H1 (cell line): ENCODE results near the gene PRUNE1. TPM values are rescaled to one million over a fixed set of nuclear protein-coding genes. Genes with fewer than 3 reads are reported as not detected.
A peak's percentile ranks its signal among the peaks of the same experiment; 100 is the strongest.

Source experiments
- CTCF ChIA-PET: fragments of 300-600 bp; sonication (Branson Sonifier 250); formaldehyde crosslinking; loops from one replicate; lab custom pipeline; 2021; ENCODE audit not compliant: partially characterized antibody; lab: Charles Lee
- POLR2A ChIA-PET: fragments of 300-600 bp; sonication (Branson Sonifier 250); formaldehyde crosslinking; loops from one replicate; lab custom pipeline; 2021; ENCODE audit warnings: inconsistent platforms; ENCODE audit not compliant: partially characterized antibody; lab: Charles Lee
- DNase-seq, 2 experiments: peaks; one replicate each; pipeline versions ENCODE4 v3.0.0 to v3.0.0-alpha.2; 2010 to 2022; ENCODE audit warnings: low spot score in 2 of 2, low read depth in 1 of 2, mixed read lengths in 1 of 2
- FAIRE-seq: peaks from 2 replicates; lab custom pipeline; 2011; peaks lifted over from hg19 to GRCh38; lab: Jason Lieb, UNC
- H2AFZ ChIP-seq: 2 replicates; pipeline ENCODE4 v1.8.1; 2012; ENCODE audit warnings: low read length, inconsistent platforms
- H2AK5ac ChIP-seq: 2 replicates; pipeline ENCODE4 v1.6.1; 2013; ENCODE audit warnings: low read depth, low read length
- H2BK120ac ChIP-seq: replicated peaks from 2 replicates; pipeline ENCODE3; 2013; ENCODE audit warnings: low read depth, low read length, inconsistent platforms
- H2BK12ac ChIP-seq: 2 replicates; pipeline ENCODE4 v1.6.1; 2013; ENCODE audit warnings: low read depth, low read length
- H2BK15ac ChIP-seq: 2 replicates; pipeline ENCODE4 v1.6.1; 2013; ENCODE audit warnings: low read length
- H2BK20ac ChIP-seq: 2 replicates; pipeline ENCODE4 v1.6.1; 2013; ENCODE audit warnings: low read length
- H2BK5ac ChIP-seq: 2 replicates; pipeline ENCODE4 v1.6.1; 2013; ENCODE audit warnings: low read depth, low read length
- H3K14ac ChIP-seq: 2 replicates; pipeline ENCODE4 v1.6.1; 2013; ENCODE audit warnings: inconsistent platforms; ENCODE audit not compliant: insufficient read length
- H3K18ac ChIP-seq: 2 replicates; pipeline ENCODE4 v1.6.1; 2013; ENCODE audit warnings: low read length; ENCODE audit errors: extremely low read depth
- H3K23ac ChIP-seq: 2 replicates; pipeline ENCODE4 v1.6.1; 2013; ENCODE audit warnings: inconsistent platforms; ENCODE audit not compliant: insufficient read length
- H3K23me2 ChIP-seq: 2 replicates; pipeline ENCODE4 v1.6.1; 2013; ENCODE audit warnings: low read depth, low read length
- H3K27ac ChIP-seq: 2 replicates; pipeline ENCODE4 v1.6.1; 2011; ENCODE audit warnings: low read depth, low read length, inconsistent platforms
- H3K27me3 ChIP-seq, 4 experiments: replicated peaks in 1 of 4; 1 replicate in 1 of 4; 2 replicates in 3 of 4; pipeline versions ENCODE4 v1.6.1 to v1.8.1; 2011 to 2013; ENCODE audit warnings: low read length in 3 of 4, mild to moderate bottlenecking in 3 of 4, inconsistent platforms in 2 of 4, mixed read lengths in 2 of 4, moderate library complexity in 1 of 4; ENCODE audit not compliant: control insufficient read depth in 3 of 4, insufficient read depth in 3 of 4; ENCODE audit errors: extremely low read depth in 1 of 4
- H3K36me3 ChIP-seq, 4 experiments: 2 replicates each; pipeline versions ENCODE4 v1.6.1 to v1.8.1; 2011 to 2013; ENCODE audit warnings: mild to moderate bottlenecking in 4 of 4, low read length in 3 of 4, moderate library complexity in 2 of 4, control low read depth in 1 of 4, inconsistent platforms in 1 of 4; ENCODE audit not compliant: insufficient read depth in 4 of 4, control insufficient read depth in 2 of 4
- H3K4ac ChIP-seq: replicated peaks from 2 replicates; pipeline ENCODE3; 2013; ENCODE audit warnings: low read length, low read depth, mixed read lengths, inconsistent platforms; ENCODE audit not compliant: insufficient read length
- H3K4me1 ChIP-seq, 4 experiments: replicated peaks in 1 of 4; 1 replicate in 1 of 4; 2 replicates in 3 of 4; pipeline versions ENCODE4 v1.6.1 to v1.8.1; 2011 to 2013; ENCODE audit warnings: low read length in 3 of 4, inconsistent platforms in 2 of 4, mixed read lengths in 1 of 4; ENCODE audit not compliant: insufficient read depth in 4 of 4, control insufficient read depth in 3 of 4
- H3K4me2 ChIP-seq, 2 experiments: 2 replicates each; pipeline versions ENCODE4 v1.6.1 to v1.8.1; 2011 to 2013; ENCODE audit warnings: low read depth in 2 of 2, low read length in 2 of 2, control low read depth in 1 of 2, inconsistent platforms in 1 of 2, mild to moderate bottlenecking in 1 of 2; ENCODE audit not compliant: insufficient read depth in 1 of 2
- H3K4me3 ChIP-seq, 4 experiments: fragments of 200-600, 300-600 bp in 1 of 4; sonication (generic), shearing (Covaris generic), sonication (Bioruptor Twin) in 1 of 4; 2 replicates each; pipeline versions ENCODE4 v1.5.1 to v1.8.1; 2011 to 2016; ENCODE audit warnings: low read length in 4 of 4, low read depth in 3 of 4, control low read depth in 2 of 4, inconsistent platforms in 2 of 4, mild to moderate bottlenecking in 2 of 4, mixed read lengths in 1 of 4, moderate library complexity in 1 of 4; ENCODE audit not compliant: insufficient read depth in 2 of 4; ENCODE audit errors: extremely low read depth in 1 of 4
- H3K56ac ChIP-seq: replicated peaks from 2 replicates; pipeline ENCODE3; 2013; ENCODE audit warnings: low read depth, mild to moderate bottlenecking, mixed read lengths, low read length, inconsistent platforms; ENCODE audit not compliant: insufficient read length
- H3K79me1 ChIP-seq: 2 replicates; pipeline ENCODE4 v1.6.1; 2013; ENCODE audit warnings: low read depth, low read length, control low read depth
- H3K79me2 ChIP-seq, 2 experiments: 2 replicates each; pipeline versions ENCODE4 v1.6.1 to v1.8.1; 2012 to 2013; ENCODE audit warnings: low read length in 2 of 2, mild to moderate bottlenecking in 2 of 2, inconsistent platforms in 1 of 2; ENCODE audit not compliant: insufficient read depth in 2 of 2, control insufficient read depth in 1 of 2
- H3K9ac ChIP-seq, 4 experiments: replicated peaks in 1 of 4; 1 replicate in 1 of 4; 2 replicates in 3 of 4; pipeline versions ENCODE4 v1.6.1 to v1.8.1; 2011 to 2013; ENCODE audit warnings: low read depth in 3 of 4, low read length in 3 of 4, control low read depth in 2 of 4, mild to moderate bottlenecking in 2 of 4, moderate library complexity in 2 of 4, inconsistent platforms in 1 of 4; ENCODE audit errors: extremely low read depth in 1 of 4
- H3K9me3 ChIP-seq, 2 experiments: 2 replicates each; pipeline versions ENCODE4 v1.6.1 to v1.8.1; 2012 to 2013; ENCODE audit warnings: mild to moderate bottlenecking in 2 of 2, moderate library complexity in 2 of 2, control low read depth in 1 of 2, inconsistent platforms in 1 of 2, low read depth in 1 of 2, low read length in 1 of 2, mixed read lengths in 1 of 2; ENCODE audit not compliant: insufficient read depth in 2 of 2
- H4K20me1 ChIP-seq, 2 experiments: replicated peaks in 1 of 2; 2 replicates each; pipeline versions ENCODE3 to v1.8.1; 2011 to 2013; ENCODE audit warnings: inconsistent platforms in 2 of 2, low read length in 2 of 2, mild to moderate bottlenecking in 1 of 2; ENCODE audit not compliant: insufficient read depth in 2 of 2, control insufficient read depth in 1 of 2
- H4K5ac ChIP-seq: 2 replicates; pipeline ENCODE4 v1.6.1; 2013; ENCODE audit warnings: low read length, low read depth, mixed read lengths, inconsistent platforms; ENCODE audit not compliant: insufficient read length
- H4K8ac ChIP-seq: 2 replicates; pipeline ENCODE4 v1.8.0; 2013; ENCODE audit warnings: mild to moderate bottlenecking, moderate library complexity, low read length, inconsistent platforms; ENCODE audit not compliant: insufficient read depth; ENCODE audit errors: extremely low read depth
- H4K91ac ChIP-seq: replicated peaks from 2 replicates; pipeline ENCODE3; 2013; ENCODE audit warnings: low read length, mixed read lengths, inconsistent platforms; ENCODE audit not compliant: insufficient read length
- BACH1 ChIP-seq: IDR thresholded peaks from 2 replicates; pipeline ENCODE4 v1.6.1; 2012; ENCODE audit warnings: low read length, improper control_type of control experiment
- CREB1 ChIP-seq: IDR thresholded peaks from 2 replicates; pipeline ENCODE4 v1.6.1; 2012; ENCODE audit warnings: inconsistent platforms
- FOSL1 ChIP-seq: IDR thresholded peaks from 2 replicates; pipeline ENCODE4 v1.6.1; 2011; ENCODE audit warnings: mild to moderate bottlenecking, low read depth, low read length, moderate library complexity; ENCODE audit not compliant: insufficient read depth
- GABPA ChIP-seq: IDR thresholded peaks from 2 replicates; pipeline ENCODE4 v1.6.1; 2011; ENCODE audit warnings: mild to moderate bottlenecking, low read length, moderate library complexity, borderline replicate concordance; ENCODE audit not compliant: insufficient read depth
- HDAC2 ChIP-seq, 2 experiments: fragments of 300-600 bp in 1 of 2; sonication (generic) in 1 of 2; IDR thresholded peaks; 2 replicates each; pipeline ENCODE4 v1.6.1; 2011 to 2012; ENCODE audit warnings: low read depth in 2 of 2, low read length in 2 of 2, mild to moderate bottlenecking in 2 of 2, moderate library complexity in 2 of 2, borderline replicate concordance in 1 of 2, inconsistent platforms in 1 of 2
- KDM1A ChIP-seq: fragments of 200-600, 300-600 bp; sonication (generic); IDR thresholded peaks from 2 replicates; pipeline ENCODE4 v1.7.1; 2016; ENCODE audit warnings: mild to moderate bottlenecking, low read length, borderline replicate concordance
- KDM5A ChIP-seq: fragments of 200-600 bp; IDR thresholded peaks from 2 replicates; pipeline ENCODE4 v1.7.1; 2012; ENCODE audit warnings: mild to moderate bottlenecking, low read length, inconsistent platforms, mixed read lengths
- NANOG ChIP-seq: IDR thresholded peaks from 2 replicates; pipeline ENCODE4 v1.6.1; 2011; ENCODE audit warnings: low read length, low read depth, mild to moderate bottlenecking, inconsistent platforms; ENCODE audit not compliant: insufficient read depth, poor library complexity, severe bottlenecking
- SIX5 ChIP-seq: IDR thresholded peaks from 2 replicates; pipeline ENCODE4 v1.6.1; 2011; ENCODE audit warnings: mild to moderate bottlenecking, low read depth, low read length
- SP2 ChIP-seq: IDR thresholded peaks from 2 replicates; pipeline ENCODE4 v1.6.1; 2012; ENCODE audit warnings: mild to moderate bottlenecking, low read length, inconsistent platforms
- WGBS, 2 experiments: shearing (Covaris generic) in 1 of 2; methylation state at CpG; one replicate each; pipeline versions ENCODE4 v1.1.6 to v1.1.7; 2013 to 2015; ENCODE audit warnings: low lambda C conversion rate in 2 of 2, mixed read lengths in 2 of 2, inconsistent platforms in 1 of 2, low coverage in 1 of 2, missing lambda C conversion rate in 1 of 2; ENCODE audit not compliant: insufficient replicate concordance in 2 of 2, insufficient coverage in 1 of 2, insufficient read length in 1 of 2; ENCODE audit errors: extremely low coverage in 1 of 2, missing lambda C conversion rate in 1 of 2; 5-methylcytosine and 5-hydroxymethylcytosine counted together
- polyA plus RNA-seq, 7 experiments: library from polyadenylated mRNA; depleted of rRNA in 3 of 7; stranded (reverse) in 5 of 7; unstranded in 2 of 7; fragments of >200 nt in 5 of 7; fragments of 200-250 nt in 2 of 7; gene quantifications; 1 replicate in 5 of 7; 2 replicates in 1 of 7; 4 replicates in 1 of 7; pipeline versions ENCODE4 v1.2.1 to v1.2.3, GENCODE V29; 2011 to 2013; ENCODE audit warnings: missing spikeins in 2 of 7, mixed read lengths in 2 of 7
- total RNA-seq: library from RNA; stranded (reverse); fragmentation: NEBNext Ultra II Directional; extraction: Animal tissue kit (Norgen Biotek cat#: 25700); gene quantifications from 2 replicates; pipeline ENCODE4 v1.2.1, GENCODE V29; 2021
- TF ChIP-seq, protein P1 (sequence below): IDR thresholded peaks from 2 replicates; pipeline ENCODE4 v1.6.1; 2011; ENCODE audit warnings: low read length, improper control_type of control experiment

Gene PRUNE1
- total and polyA plus RNA-seq, 2 of the 8 experiments (the other 6 are each of a cell fraction or from before 2014, with no cell fraction given), result 32.8 to 54.2 TPM

DNA sequence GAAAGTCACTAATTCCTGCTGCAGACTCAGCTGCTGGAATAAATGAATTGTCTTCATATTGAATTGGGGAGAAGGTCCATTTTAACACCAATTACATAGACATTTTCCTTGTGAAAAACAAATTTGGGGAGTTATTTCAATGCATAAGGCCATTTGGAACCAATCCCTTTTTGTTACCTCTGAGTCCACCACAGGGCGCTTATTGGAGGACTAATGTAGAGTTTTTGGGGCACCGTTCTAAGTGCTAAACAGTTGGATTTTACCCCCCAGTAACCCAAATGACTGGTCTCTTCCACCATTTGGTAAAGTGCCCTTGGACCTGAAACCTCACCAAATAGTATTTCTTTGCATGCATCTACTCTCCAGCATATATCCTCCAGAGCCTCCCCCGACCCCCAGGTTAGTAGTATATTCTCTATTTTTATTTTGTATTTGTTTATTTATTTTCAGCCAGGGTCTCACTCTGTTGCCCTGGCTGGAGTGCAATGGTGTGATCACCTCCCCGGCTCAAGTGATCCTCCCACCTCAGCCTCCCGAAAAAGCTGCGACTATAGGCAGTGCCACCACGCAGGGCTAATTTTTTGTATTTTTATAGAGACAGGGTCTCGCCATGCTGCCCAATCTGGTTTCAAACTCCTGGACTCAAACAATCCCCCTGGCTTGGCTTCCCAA is 1.6 kb downstream of the PRUNE1 start:
- no peaks in the 10 kb centered on the region for H3K27me3 ChIP-seq
- H2AFZ ChIP-seq, result no peak overlapping the region
- peak overlapping the region in 1 of 4 experiments; percentile 94; a peak in 2 of 8 replicates for H3K4me3 ChIP-seq
- ChIA-PET POLR2A (interaction anchor here (1.1 kb wide), 1 partner anchor 29 kb away, joined by 3 read pairs; no protein-coding TSS in a partner anchor), CTCF (interaction anchor here (0.6 to 1.0 kb wide), 2 partner anchors 37 to 56 kb away, joined by 3 to 4 read pairs; no protein-coding TSS in a partner anchor)
- H3K9me3 ChIP-seq, result no peaks in the 10 kb centered on the region
- no peak overlapping the region for H4K8ac ChIP-seq
- no peak overlapping the region for H2BK15ac ChIP-seq
- H3K4ac ChIP-seq, result no peak overlapping the region
- peaks cover 5% of the 10 kb centered on the region for H3K23me2 ChIP-seq
- no peak overlapping the region for H2BK120ac ChIP-seq
- H3K56ac ChIP-seq, result no peak overlapping the region
- H4K91ac ChIP-seq, result no peak overlapping the region
- peak overlapping the region in 1 of 2 experiments; percentile 66; a peak in 1 of 4 replicates for H3K4me2 ChIP-seq
- H2BK20ac ChIP-seq, result no peak overlapping the region
- DNase-seq (no peak), FAIRE-seq (no peak)
- H3K4me1 ChIP-seq, result peaks cover 9 to 12% (median 9%) of the 10 kb centered on the region in 4 experiments; a peak in 6 of 7 replicates
- H2BK12ac ChIP-seq, result no peak overlapping the region
- WGBS, 2 experiments, result 91% methylated on average over 8 of the region's 8 CpGs; no CpG with 5 or more reads in 1 of the 2 experiments
- no peak overlapping the region for H3K14ac ChIP-seq
- no peaks in the 10 kb centered on the region for H3K36me3 ChIP-seq
- no peak overlapping the region for H4K5ac ChIP-seq
- no peak overlapping the region for H3K23ac ChIP-seq
- H2AK5ac ChIP-seq, result no peak overlapping the region
- H3K79me2 ChIP-seq, result peaks cover 0 to 5% of the 10 kb centered on the region in 2 experiments; a peak in 2 of 4 replicates
- no peaks in the 10 kb centered on the region for H4K20me1 ChIP-seq
- no peak overlapping the region for H2BK5ac ChIP-seq
- H3K27ac ChIP-seq, result no peak overlapping the region
- H3K9ac ChIP-seq, result no peak overlapping the region
- H3K18ac ChIP-seq, result no peak overlapping the region
- H3K79me1 ChIP-seq, result no peaks in the 10 kb centered on the region
- no peak for TF ChIP-seq FOSL1
- no peak for TF ChIP-seq SP2
- TF ChIP-seq CREB1, result no peak
- no peak for TF ChIP-seq NANOG
- TF ChIP-seq SIX5, result no peak
- TF ChIP-seq GABPA, result no peak
- TF ChIP-seq BACH1, result no peak
- no peak for TF ChIP-seq KDM5A
- TF ChIP-seq, protein P1, sequence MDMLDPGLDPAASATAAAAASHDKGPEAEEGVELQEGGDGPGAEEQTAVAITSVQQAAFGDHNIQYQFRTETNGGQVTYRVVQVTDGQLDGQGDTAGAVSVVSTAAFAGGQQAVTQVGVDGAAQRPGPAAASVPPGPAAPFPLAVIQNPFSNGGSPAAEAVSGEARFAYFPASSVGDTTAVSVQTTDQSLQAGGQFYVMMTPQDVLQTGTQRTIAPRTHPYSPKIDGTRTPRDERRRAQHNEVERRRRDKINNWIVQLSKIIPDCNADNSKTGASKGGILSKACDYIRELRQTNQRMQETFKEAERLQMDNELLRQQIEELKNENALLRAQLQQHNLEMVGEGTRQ, result no peak
- no peak for TF ChIP-seq KDM1A
- no peak for TF ChIP-seq HDAC2 (IDR thresholded peaks at IDR 0.05; ENCODE audit: borderline replicate concordance in 1 of 2, low read depth in 2 of 2, low read length in 2 of 2)
